Hepatocyte (in vitro differentiated cells): Measurements from ENCODE around the gene RNF213. TPM values are rescaled to one million over a fixed set of nuclear protein-coding genes. Genes with fewer than 3 reads are reported as not detected.

Experiments
- DNase-seq: peaks from one replicate; pipeline ENCODE4 v3.0.0-alpha.2; 2016; ENCODE audit warnings: low spot score
- H2AFZ ChIP-seq: fragments of 200-600 bp; sonication (generic); 2 replicates; pipeline ENCODE4 v1.6.0; 2016; ENCODE audit warnings: antibody characterized with exemption, mild to moderate bottlenecking
- H3K27ac ChIP-seq: fragments of 200-600 bp; sonication (generic); 2 replicates; pipeline ENCODE4 v1.5.1; 2016; ENCODE audit warnings: mild to moderate bottlenecking
- H3K27me3 ChIP-seq: fragments of 200-600 bp; sonication (generic); 2 replicates; pipeline ENCODE4 v1.6.1; 2016
- H3K36me3 ChIP-seq: fragments of 200-600 bp; sonication (generic); replicated peaks from 2 replicates; pipeline ENCODE4 v1.5.1; 2016; ENCODE audit warnings: low read depth; ENCODE audit not compliant: insufficient read depth
- H3K4me1 ChIP-seq: fragments of 200-600 bp; sonication (generic); 2 replicates; pipeline ENCODE4 v1.5.1; 2016; ENCODE audit warnings: mild to moderate bottlenecking, moderate library complexity; ENCODE audit not compliant: insufficient read depth
- H3K4me2 ChIP-seq: fragments of 200-600 bp; sonication (generic); 2 replicates; pipeline ENCODE4 v1.6.0; 2016
- H3K4me3 ChIP-seq: fragments of 200-600 bp; sonication (generic); 2 replicates; pipeline ENCODE4 v1.5.1; 2016; ENCODE audit warnings: mild to moderate bottlenecking
- H3K79me2 ChIP-seq: fragments of 200-600 bp; sonication (generic); 2 replicates; pipeline ENCODE4 v1.6.0; 2017; ENCODE audit warnings: mild to moderate bottlenecking
- H3K9me2 ChIP-seq: fragments of 200-600 bp; sonication (generic); replicated peaks from 2 replicates; pipeline ENCODE4 v1.6.0; 2017; ENCODE audit warnings: mild to moderate bottlenecking; ENCODE audit not compliant: insufficient read depth
- H3K9me3 ChIP-seq: fragments of 200-600 bp; sonication (generic); 2 replicates; pipeline ENCODE4 v1.5.1; 2016; ENCODE audit warnings: low read depth, mild to moderate bottlenecking
- H4K20me1 ChIP-seq: fragments of 200-600 bp; sonication (generic); 2 replicates; pipeline ENCODE4 v1.6.0; 2016; ENCODE audit warnings: mild to moderate bottlenecking; ENCODE audit not compliant: insufficient read depth, poor library complexity, severe bottlenecking
- CTCF ChIP-seq: fragments of 200-600 bp; sonication (generic); IDR thresholded peaks from 2 replicates; pipeline ENCODE4 v1.5.1; 2016; ENCODE audit warnings: antibody characterized with exemption, mild to moderate bottlenecking; ENCODE audit not compliant: poor library complexity
- EZH2 ChIP-seq: fragments of 200-600 bp; sonication (generic); IDR thresholded peaks from 2 replicates; pipeline ENCODE4 v1.6.1; 2016; ENCODE audit warnings: antibody characterized with exemption, mild to moderate bottlenecking, borderline replicate concordance
- EZH2phosphoT487 ChIP-seq: fragments of 200-600 bp; sonication (generic); IDR thresholded peaks from one replicate; pipeline ENCODE4 v1.6.1; 2018; ENCODE audit warnings: antibody characterized with exemption, mild to moderate bottlenecking, low read depth, moderate library complexity; ENCODE audit not compliant: unreplicated experiment, severe bottlenecking
- WGBS: methylation state at CpG from one replicate; pipeline ENCODE4 v1.1.6; 2016; ENCODE audit warnings: low lambda C conversion rate; ENCODE audit errors: missing lambda C conversion rate; 5-methylcytosine and 5-hydroxymethylcytosine counted together
- polyA plus RNA-seq: library from polyadenylated mRNA; unstranded; fragments of >200 nt; fragmentation: Nextera tagmentation; extraction: Ambion mirVana; gene quantifications from 2 replicates; pipeline ENCODE4 v1.2.1, GENCODE V29; 2016
- total RNA-seq: library from RNA; depleted of rRNA; stranded (reverse); fragments of >200 nt; gene quantifications from 2 replicates; pipeline ENCODE4 v1.2.3, GENCODE V29; 2014

RNF213 gene
- total and polyA plus RNA-seq, 2 experiments from 2014 or later = 21.1 to 57.4 TPM

- no peak for DNase-seq
- no peaks in the 10 kb centered on the region for H3K9me2 ChIP-seq
- H3K27me3 ChIP-seq = no peaks in the 10 kb centered on the region
- 95% methylated on average over 20 of the region's 20 CpGs for WGBS
- no peaks in the 10 kb centered on the region for H3K9me3 ChIP-seq
- H3K4me3 ChIP-seq = no peak overlapping the region
- H3K79me2 ChIP-seq = no peaks in the 10 kb centered on the region
- no peaks in the 10 kb centered on the region for H3K4me1 ChIP-seq
- H2AFZ ChIP-seq = no peak overlapping the region
- TF ChIP-seq CTCF (no peak), EZH2phosphoT487 (no peak), EZH2 (no peak)
- no peak overlapping the region for H3K4me2 ChIP-seq
- H3K36me3 ChIP-seq = no peaks in the 10 kb centered on the region
- H3K27ac ChIP-seq = no peak overlapping the region
- H4K20me1 ChIP-seq = no peaks in the 10 kb centered on the region
These were observed 162.3 kb downstream of the RNF213 start for GRCh38 chr17:80422981-80423380.

GRCh38 chr17:80423536-80424225 is 163.0 kb downstream of the RNF213 start:
- no peak overlapping the region for H3K4me3 ChIP-seq
- H3K9me3 ChIP-seq = no peaks in the 10 kb centered on the region
- DNase-seq = no peak
- no peaks in the 10 kb centered on the region for H3K4me1 ChIP-seq
- no peak overlapping the region for H2AFZ ChIP-seq
- H3K27me3 ChIP-seq = no peaks in the 10 kb centered on the region
- WGBS = 85% methylated on average over 12 of the region's 13 CpGs
- H3K4me2 ChIP-seq = no peak overlapping the region
- no peaks in the 10 kb centered on the region for H3K9me2 ChIP-seq
- no peaks in the 10 kb centered on the region for H3K36me3 ChIP-seq
- H3K79me2 ChIP-seq = no peaks in the 10 kb centered on the region
- H3K27ac ChIP-seq = no peak overlapping the region
- no peaks in the 10 kb centered on the region for H4K20me1 ChIP-seq
- TF ChIP-seq CTCF = no peak
- no peak for TF ChIP-seq EZH2phosphoT487
- no peak for TF ChIP-seq EZH2

GRCh38 chr17:80424261-80424660 is 163.6 kb downstream of the RNF213 start:
- Histone ChIP-seq H3K9me3 (no peaks in the 10 kb centered on the region), H4K20me1 (no peaks in the 10 kb centered on the region), H3K79me2 (no peaks in the 10 kb centered on the region), H3K4me2 (no peak overlapping the region), H2AFZ (no peak overlapping the region), H3K9me2 (no peaks in the 10 kb centered on the region), H3K27me3 (no peaks in the 10 kb centered on the region), H3K27ac (no peak overlapping the region), H3K36me3 (no peaks in the 10 kb centered on the region), H3K4me1 (no peaks in the 10 kb centered on the region), H3K4me3 (no peak overlapping the region)
- WGBS = 96% methylated on average over 8 of the region's 8 CpGs
- TF ChIP-seq CTCF (no peak), EZH2phosphoT487 (no peak), EZH2 (no peak)
- DNase-seq = no peak
